NB4 (cell line): ENCODE results near the gene PRSS48.

Experiments
- POLR2A ChIP-seq: IDR thresholded peaks from 2 replicates; pipeline ENCODE4 v1.6.1; 2011; ENCODE audit warnings: mild to moderate bottlenecking; ENCODE audit not compliant: insufficient read length; ENCODE audit errors: extremely low read depth
- TF ChIP-seq, protein P1 (sequence below): IDR thresholded peaks from 2 replicates; pipeline ENCODE4 v1.6.1; 2011; ENCODE audit warnings: low read depth, low read length
- TF ChIP-seq, protein P2 (sequence below): IDR thresholded peaks from one replicate; pipeline ENCODE4 v1.5.1; 2012; ENCODE audit warnings: low read depth, low read length

DNA sequence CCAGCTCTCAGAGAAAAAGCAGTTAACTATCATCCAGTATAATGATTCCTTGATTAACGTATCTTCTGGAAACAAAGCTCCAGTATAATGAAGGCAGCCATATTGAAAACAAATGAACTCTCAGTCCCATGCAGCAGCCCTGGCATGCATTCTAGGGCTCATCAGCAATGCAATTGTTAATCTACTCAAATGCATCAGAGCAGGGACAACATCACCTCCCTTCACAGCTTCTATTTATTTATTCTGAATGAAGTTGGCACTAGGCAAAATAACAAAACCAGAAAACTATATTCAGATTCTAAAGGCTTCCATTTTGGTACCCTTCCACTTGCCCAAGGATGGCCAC lies 37.0 kb downstream of the PRSS48 start:
- TF ChIP-seq, protein P1, sequence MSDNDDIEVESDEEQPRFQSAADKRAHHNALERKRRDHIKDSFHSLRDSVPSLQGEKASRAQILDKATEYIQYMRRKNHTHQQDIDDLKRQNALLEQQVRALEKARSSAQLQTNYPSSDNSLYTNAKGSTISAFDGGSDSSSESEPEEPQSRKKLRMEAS: no peak
- TF ChIP-seq, protein P2, sequence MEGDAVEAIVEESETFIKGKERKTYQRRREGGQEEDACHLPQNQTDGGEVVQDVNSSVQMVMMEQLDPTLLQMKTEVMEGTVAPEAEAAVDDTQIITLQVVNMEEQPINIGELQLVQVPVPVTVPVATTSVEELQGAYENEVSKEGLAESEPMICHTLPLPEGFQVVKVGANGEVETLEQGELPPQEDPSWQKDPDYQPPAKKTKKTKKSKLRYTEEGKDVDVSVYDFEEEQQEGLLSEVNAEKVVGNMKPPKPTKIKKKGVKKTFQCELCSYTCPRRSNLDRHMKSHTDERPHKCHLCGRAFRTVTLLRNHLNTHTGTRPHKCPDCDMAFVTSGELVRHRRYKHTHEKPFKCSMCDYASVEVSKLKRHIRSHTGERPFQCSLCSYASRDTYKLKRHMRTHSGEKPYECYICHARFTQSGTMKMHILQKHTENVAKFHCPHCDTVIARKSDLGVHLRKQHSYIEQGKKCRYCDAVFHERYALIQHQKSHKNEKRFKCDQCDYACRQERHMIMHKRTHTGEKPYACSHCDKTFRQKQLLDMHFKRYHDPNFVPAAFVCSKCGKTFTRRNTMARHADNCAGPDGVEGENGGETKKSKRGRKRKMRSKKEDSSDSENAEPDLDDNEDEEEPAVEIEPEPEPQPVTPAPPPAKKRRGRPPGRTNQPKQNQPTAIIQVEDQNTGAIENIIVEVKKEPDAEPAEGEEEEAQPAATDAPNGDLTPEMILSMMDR: no peak
- TF ChIP-seq POLR2A: no peak
